K562 (cell line): ENCODE results near the gene PPM1L. TPM values are rescaled to one million over a fixed set of nuclear protein-coding genes. Genes with fewer than 3 reads are reported as not detected.

Experiments used
- ATAC-seq: fragments of 200-7000 bp; cut with Tn5 transposase; 3 replicates; pipeline ENCODE4 v1.9.1; 2020; ENCODE audit warnings: moderate library complexity
- BruUV-seq: library from RNA; stranded (reverse); fragments of 400-500 nt; replicated peaks from 2 replicates; lab custom pipeline; 2021; lab: Mats Ljungman, UMichigan
- CTCF ChIA-PET: fragments of 300-600 bp; formaldehyde crosslinking; extraction: SDS; loops from one replicate; lab custom pipeline; 2021; ENCODE audit warnings: low intra/inter-chr PET ratio; lab: Yijun Ruan, JAX
- POLR2A ChIA-PET: fragments of 300-600, 350-650 bp; sonication (Branson Sonifier 250); formaldehyde crosslinking; extraction: SDS; loops from one replicate; lab custom pipeline; 2021; ENCODE audit warnings: antibody characterized with exemption, inconsistent platforms; lab: Yijun Ruan, JAX
- DNase-seq, 4 experiments: peaks; one replicate each; pipeline versions ENCODE4 v3.0.0 to v3.0.0-alpha.2; 2011 to 2018; ENCODE audit warnings: low spot score in 3 of 4, mixed read lengths in 3 of 4; ENCODE audit errors: extremely low read depth in 1 of 4
- FAIRE-seq: peaks from 2 replicates; lab custom pipeline; 2011; peaks lifted over from hg19 to GRCh38; lab: Jason Lieb, UNC
- H2AFZ ChIP-seq: 2 replicates; pipeline ENCODE4 v1.6.0; 2011; ENCODE audit warnings: low read depth, low read length, control low read depth, inconsistent platforms
- H3K27ac ChIP-seq: fragments of 200-600 bp; 3 replicates; pipeline ENCODE4 v1.8.0; 2011; ENCODE audit warnings: low read depth, mild to moderate bottlenecking, control low read depth, inconsistent platforms, low read length, moderate library complexity, mixed read lengths; ENCODE audit errors: extremely low read depth
- H3K27me3 ChIP-seq, 2 experiments: fragments of 300-600 bp in 1 of 2; 2 replicates in 1 of 2; 3 replicates in 1 of 2; pipeline versions ENCODE4 v1.6.0 to v1.8.0; 2011; ENCODE audit warnings: inconsistent platforms in 2 of 2, low read length in 2 of 2, mild to moderate bottlenecking in 1 of 2, mixed read lengths in 1 of 2, moderate library complexity in 1 of 2; ENCODE audit not compliant: control insufficient read depth in 2 of 2, insufficient read depth in 2 of 2
- H3K36me3 ChIP-seq: fragments of 300-600 bp; 3 replicates; pipeline ENCODE4 v1.8.0; 2011; ENCODE audit warnings: mild to moderate bottlenecking, low read length, inconsistent platforms; ENCODE audit not compliant: control insufficient read depth, insufficient read depth
- H3K4me1 ChIP-seq, 2 experiments: fragments of 200-600 bp in 1 of 2; replicated peaks in 1 of 2; 2 replicates in 1 of 2; 3 replicates in 1 of 2; pipeline versions ENCODE4 v1.5.1 to v1.8.0; 2011; ENCODE audit warnings: inconsistent platforms in 2 of 2, low read length in 2 of 2, mild to moderate bottlenecking in 1 of 2, mixed read lengths in 1 of 2, moderate library complexity in 1 of 2; ENCODE audit not compliant: control insufficient read depth in 2 of 2, insufficient read depth in 2 of 2
- H3K4me2 ChIP-seq: 2 replicates; pipeline ENCODE4 v1.6.1; 2011; ENCODE audit warnings: low read length, control low read depth, inconsistent platforms, mixed read lengths; ENCODE audit not compliant: insufficient read depth
- H3K4me3 ChIP-seq: fragments of 200-600 bp; sonication (generic), shearing (Covaris generic); 2 replicates; pipeline ENCODE4 v1.5.1; 2016; ENCODE audit warnings: control low read depth, inconsistent platforms
- H3K79me2 ChIP-seq: fragments of 200-600 bp; 3 replicates; pipeline ENCODE4 v1.8.0; 2011; ENCODE audit warnings: low read length, inconsistent platforms; ENCODE audit not compliant: control insufficient read depth, insufficient read depth
- H3K9ac ChIP-seq, 2 experiments: 2 replicates each; pipeline versions ENCODE4 v1.6.0 to v1.6.1; 2011; ENCODE audit warnings: low read depth in 2 of 2, low read length in 2 of 2, control low read depth in 1 of 2, inconsistent platforms in 1 of 2, mild to moderate bottlenecking in 1 of 2, mixed read lengths in 1 of 2; ENCODE audit not compliant: insufficient read depth in 1 of 2
- H3K9me1 ChIP-seq: one replicate; pipeline ENCODE4 v1.6.0; 2011; ENCODE audit warnings: inconsistent platforms, mild to moderate bottlenecking, low read length, moderate library complexity; ENCODE audit not compliant: control insufficient read depth, insufficient read depth
- H3K9me3 ChIP-seq: replicated peaks from 2 replicates; pipeline ENCODE4 v1.5.1; 2011; ENCODE audit warnings: low read depth, low read length, inconsistent platforms; ENCODE audit not compliant: control insufficient read depth, insufficient read depth
- H4K20me1 ChIP-seq: replicated peaks from 2 replicates; pipeline ENCODE4 v1.6.1; 2011; ENCODE audit warnings: low read length, inconsistent platforms, mixed read lengths; ENCODE audit not compliant: control insufficient read depth, insufficient read depth
- KLF16 ChIP-seq: IDR thresholded peaks from 2 replicates; pipeline ENCODE4 v1.6.1; 2016; ENCODE audit warnings: antibody characterized with exemption
- NEUROD1 ChIP-seq: fragments of 150-350 bp; IDR thresholded peaks from 2 replicates; pipeline ENCODE4 v1.6.1; 2014; ENCODE audit warnings: borderline replicate concordance, low read length, low read depth; ENCODE audit not compliant: partially characterized antibody
- NFIC ChIP-seq: fragments of 450-650 bp; IDR thresholded peaks from 2 replicates; pipeline ENCODE4 v1.6.1; 2017; ENCODE audit warnings: mild to moderate bottlenecking, inconsistent platforms
- RBM17 ChIP-seq: fragments of 200-400 bp; formaldehyde crosslinking; IDR thresholded peaks from 2 replicates; pipeline ENCODE4 v1.6.1; 2017; ENCODE audit warnings: low read depth, mild to moderate bottlenecking, low read length, borderline replicate concordance
- SAP30 ChIP-seq: fragments of 200-600 bp; sonication (generic); IDR thresholded peaks from 2 replicates; pipeline ENCODE4 v1.6.1; 2012; ENCODE audit warnings: borderline replicate concordance, low read depth, mild to moderate bottlenecking, moderate library complexity, low read length, control low read depth, inconsistent platforms; ENCODE audit not compliant: insufficient read depth, poor library complexity, severe bottlenecking
- SMARCA4 ChIP-seq: fragments of 450-650 bp; IDR thresholded peaks from 2 replicates; pipeline ENCODE4 v1.6.1; 2016
- TCF7L2 ChIP-seq: fragments of 150-350 bp; IDR thresholded peaks from 2 replicates; pipeline ENCODE4 v1.6.1; 2016; ENCODE audit warnings: low read depth, mild to moderate bottlenecking, low read length, moderate library complexity
- TRIM24 ChIP-seq, 2 experiments: fragments of 450-650 bp; IDR thresholded peaks; 2 replicates each; pipeline ENCODE4 v1.6.1; 2016
- ZNF695 ChIP-seq: fragments of 450-650 bp; formaldehyde crosslinking; IDR thresholded peaks from 2 replicates; pipeline ENCODE4 v1.4.0; 2020; ENCODE audit warnings: mild to moderate bottlenecking, moderate library complexity
- WGBS: fragments of 100-300 bp; shearing (Covaris generic); methylation state at CpG from one replicate; pipeline ENCODE4 v1.1.6; 2016; ENCODE audit warnings: low coverage, mixed read lengths; ENCODE audit not compliant: insufficient coverage; ENCODE audit errors: missing lambda C conversion rate; 5-methylcytosine and 5-hydroxymethylcytosine counted together
- in situ Hi-C: fragments of 300-500 bp; cut with MboI; formaldehyde crosslinking; loops from 4 replicates; pipeline ENCODE4 v1.15.0; 2018; ENCODE audit warnings: inconsistent platforms, mixed read lengths
- intact Hi-C: fragments of 100-400 bp; cut with micrococcal nuclease; formaldehyde crosslinking; loops from 2 replicates; pipeline ENCODE4 v1.14.2; 2022
- polyA plus RNA-seq, 8 experiments: library from polyadenylated mRNA; depleted of rRNA in 4 of 8; stranded (reverse) in 5 of 8; unstranded in 3 of 8; fragments of >200 nt; fragmentation: Nextera tagmentation in 2 of 8; fragmentation: Illumina TruSeq in 1 of 8; extraction: Ambion mirVana in 2 of 8; extraction: Trizol in 1 of 8; gene quantifications; 2 replicates each; pipeline versions ENCODE4 v1.2.1 to v1.2.3, GENCODE V29; 2011 to 2014; ENCODE audit warnings: inconsistent platforms in 1 of 8, missing spikeins in 1 of 8
- total RNA-seq, 7 experiments: library from RNA; depleted of rRNA in 6 of 7; stranded (reverse); fragments of >200 nt in 6 of 7; fragmentation: Illumina TruSeq in 2 of 7; extraction: Trizol in 2 of 7; gene quantifications; 2 replicates each; pipeline versions ENCODE4 v1.2.1 to v1.2.3, GENCODE V29; 2011 to 2021; ENCODE audit warnings: low replicate concordance in 1 of 7

PPM1L gene
- total and polyA plus RNA-seq, 9 of the 15 experiments (the other 6 are each of a cell fraction or from before 2014, with no cell fraction given), result 0.01 to 0.41 (median 0.14) TPM

DNA sequence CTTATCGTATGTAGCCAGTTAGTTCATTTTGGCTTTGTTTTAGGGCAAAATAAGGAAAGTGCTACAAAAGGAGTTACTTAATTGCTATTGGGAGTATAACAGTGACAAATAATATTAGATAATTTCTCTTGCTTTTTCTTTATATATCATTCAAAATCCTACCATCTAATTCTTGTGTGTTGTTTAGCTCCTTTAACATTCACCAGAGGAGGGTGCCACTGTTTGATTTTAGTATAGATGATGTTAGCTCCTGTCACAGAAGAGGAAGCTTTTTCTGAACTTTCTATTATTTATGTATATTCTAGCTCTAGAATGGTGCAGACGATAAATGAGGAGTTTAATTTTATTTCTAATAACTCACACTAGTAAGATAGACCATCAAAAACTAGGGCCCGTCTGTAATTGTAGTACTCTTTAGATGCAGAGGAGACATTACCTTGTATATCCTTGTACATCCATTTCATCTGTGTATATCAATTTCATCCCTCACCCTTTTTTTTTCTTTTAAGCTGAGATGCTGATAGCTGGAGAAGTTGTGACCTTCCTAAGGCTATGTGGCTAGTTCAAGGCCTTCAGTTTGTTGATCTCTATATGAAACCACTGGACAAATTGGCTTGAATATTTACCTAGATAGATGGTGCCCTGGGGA is 3.0 kb downstream of the PPM1L start:
- POLR2A ChIA-PET, result no interaction called here
- Histone ChIP-seq H3K4me3 (no peak overlapping the region), H3K9ac (no peak overlapping the region), H3K79me2 (no peaks in the 10 kb centered on the region), H3K9me1 (no peaks in the 10 kb centered on the region), H3K4me2 (no peak overlapping the region), H4K20me1 (peaks cover 5% of the 10 kb centered on the region; the same call in 1 of the 2 replicates), H2AFZ (no peak overlapping the region), H3K27me3 (peaks cover 16 to 18% of the 10 kb centered on the region in 2 experiments; a peak in 4 of 5 replicates), H3K9me3 (no peaks in the 10 kb centered on the region), H3K36me3 (no peaks in the 10 kb centered on the region), H3K4me1 (peaks cover 0 to 24% of the 10 kb centered on the region in 2 experiments; a peak in 3 of 5 replicates), H3K27ac (no peak overlapping the region)
- no peak for FAIRE-seq
- 0% methylated on average over 3 of the region's 3 CpGs for WGBS
- BruUV-seq, result no TSS peak
- TF ChIP-seq TRIM24 (IDR thresholded peaks at IDR 0.05) (no peak), ZNF695 (CRISPR knock-in tag) (no peak), NFIC (no peak), TCF7L2 (no peak), SAP30 (no peak), RBM17 (no peak), SMARCA4 (no peak), KLF16 (no peak), NEUROD1 (no peak)
- ATAC-seq, result no peak
- CTCF ChIA-PET, result no interaction called here
- no peak for DNase-seq
- intact Hi-C loops (no loop called here), in situ Hi-C loops (no loop called here)
